ENCODE measurements around the gene TMEM259. TPM values are rescaled to one million over a fixed set of nuclear protein-coding genes. Genes with fewer than 3 reads are reported as not detected.

Gene TMEM259
- total RNA-seq, 2 donors from 2014 or later: 183 to 267 TPM

DNA sequence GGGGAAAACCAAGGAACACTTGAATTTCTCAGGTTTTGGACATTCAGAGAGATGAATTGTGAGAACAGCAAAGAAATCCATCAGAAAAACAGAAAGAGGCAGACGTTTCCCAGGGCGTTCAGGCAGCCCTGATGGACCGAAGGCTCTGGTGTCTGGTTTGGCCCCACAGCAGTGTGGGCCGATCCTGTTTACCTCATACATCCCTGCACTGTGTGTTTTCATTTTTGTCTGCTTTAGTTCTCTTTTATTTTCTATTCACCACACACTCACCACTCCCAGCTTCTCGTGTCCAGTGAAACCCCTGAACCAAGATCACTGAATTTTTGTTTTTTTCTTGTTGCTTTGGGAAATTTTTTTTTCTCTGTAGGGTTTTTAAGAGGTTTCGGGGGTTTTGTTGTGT, 48.6 kb downstream of the TMEM259 start:
- Histone ChIP-seq H3K27ac (no peak overlapping the region), H3K9me3 (peaks cover 4% of the 10 kb centered on the region), H3K36me3 (peaks cover 14% of the 10 kb centered on the region), H3K27me3 (replicated peaks; ENCODE audit: insufficient read depth) (no peaks in the 10 kb centered on the region), H3K4me1 (ENCODE audit: control insufficient read depth in 1 of 2, low read depth in 2 of 2) (no peaks in the 10 kb centered on the region), H3K4me3 (no peak overlapping the region)
- DNase-seq (ENCODE audit: low spot score) (no peak), ATAC-seq (ENCODE audit: insufficient number of reproducible peaks, low FRiP score, low read depth) (no peak)
- TF ChIP-seq, protein P1, sequence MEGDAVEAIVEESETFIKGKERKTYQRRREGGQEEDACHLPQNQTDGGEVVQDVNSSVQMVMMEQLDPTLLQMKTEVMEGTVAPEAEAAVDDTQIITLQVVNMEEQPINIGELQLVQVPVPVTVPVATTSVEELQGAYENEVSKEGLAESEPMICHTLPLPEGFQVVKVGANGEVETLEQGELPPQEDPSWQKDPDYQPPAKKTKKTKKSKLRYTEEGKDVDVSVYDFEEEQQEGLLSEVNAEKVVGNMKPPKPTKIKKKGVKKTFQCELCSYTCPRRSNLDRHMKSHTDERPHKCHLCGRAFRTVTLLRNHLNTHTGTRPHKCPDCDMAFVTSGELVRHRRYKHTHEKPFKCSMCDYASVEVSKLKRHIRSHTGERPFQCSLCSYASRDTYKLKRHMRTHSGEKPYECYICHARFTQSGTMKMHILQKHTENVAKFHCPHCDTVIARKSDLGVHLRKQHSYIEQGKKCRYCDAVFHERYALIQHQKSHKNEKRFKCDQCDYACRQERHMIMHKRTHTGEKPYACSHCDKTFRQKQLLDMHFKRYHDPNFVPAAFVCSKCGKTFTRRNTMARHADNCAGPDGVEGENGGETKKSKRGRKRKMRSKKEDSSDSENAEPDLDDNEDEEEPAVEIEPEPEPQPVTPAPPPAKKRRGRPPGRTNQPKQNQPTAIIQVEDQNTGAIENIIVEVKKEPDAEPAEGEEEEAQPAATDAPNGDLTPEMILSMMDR (IDR thresholded peaks at IDR 0.05): no peak

DNA sequence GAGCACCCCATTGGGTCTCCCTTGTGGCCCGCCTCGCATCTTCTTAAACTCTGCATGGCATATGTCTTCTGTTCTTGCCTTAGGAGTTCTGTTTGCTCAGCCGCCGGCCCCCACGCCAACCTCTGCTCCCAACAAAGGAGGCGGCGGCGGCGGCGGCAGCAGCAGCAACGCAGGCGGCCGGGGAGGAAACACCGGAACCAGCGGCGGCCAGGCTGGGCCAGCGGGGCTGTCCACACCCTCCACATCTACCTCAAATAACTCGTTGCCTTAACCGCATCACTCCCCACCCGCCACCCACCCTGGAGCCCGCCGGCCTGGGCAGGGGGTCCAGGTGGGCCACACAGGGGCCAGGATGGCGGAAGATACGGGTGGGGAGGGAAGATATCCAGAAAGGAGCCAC, 49.1 kb downstream of the TMEM259 start:
- peaks cover 4% of the 10 kb centered on the region for H3K9me3 ChIP-seq
- peaks cover 14% of the 10 kb centered on the region for H3K36me3 ChIP-seq
- no peak for ATAC-seq (ENCODE audit: insufficient number of reproducible peaks, low FRiP score, low read depth)
- no peak for DNase-seq (ENCODE audit: low spot score)
- H3K27ac ChIP-seq: no peak overlapping the region
- no peaks in the 10 kb centered on the region for H3K4me1 ChIP-seq (ENCODE audit: control insufficient read depth in 1 of 2, low read depth in 2 of 2)
- H3K27me3 ChIP-seq (replicated peaks; ENCODE audit: insufficient read depth): no peaks in the 10 kb centered on the region
- TF ChIP-seq, protein P1 (IDR thresholded peaks at IDR 0.05): no peak
- no peak overlapping the region for H3K4me3 ChIP-seq

DNA sequence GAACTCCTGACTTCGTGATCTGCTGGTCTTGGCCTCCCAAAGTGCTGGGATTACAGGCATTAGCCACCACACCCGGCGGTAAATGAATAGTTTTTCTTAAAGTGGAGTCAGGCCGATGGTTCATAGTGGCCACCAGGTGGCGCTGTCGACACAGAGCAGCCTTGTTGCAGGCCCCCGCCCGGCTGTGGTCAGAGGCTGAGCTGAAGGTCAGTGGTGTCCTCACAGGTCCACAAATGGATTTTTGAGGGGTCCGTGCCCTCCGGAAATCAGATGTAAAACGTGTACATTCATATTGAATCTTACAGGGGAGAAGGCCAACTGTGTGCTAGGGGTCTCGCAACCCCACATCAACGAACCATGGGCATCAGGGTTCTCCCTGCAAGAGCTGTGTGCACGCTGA, 50.2 kb downstream of the TMEM259 start:
- Histone ChIP-seq H3K4me1 (ENCODE audit: control insufficient read depth in 1 of 2, low read depth in 2 of 2) (no peaks in the 10 kb centered on the region), H3K4me3 (no peak overlapping the region), H3K27ac (no peak overlapping the region), H3K9me3 (peaks cover 4% of the 10 kb centered on the region), H3K27me3 (replicated peaks; ENCODE audit: insufficient read depth) (no peaks in the 10 kb centered on the region), H3K36me3 (peaks cover 14% of the 10 kb centered on the region)
- DNase-seq (ENCODE audit: low spot score) (no peak), ATAC-seq (ENCODE audit: insufficient number of reproducible peaks, low FRiP score, low read depth) (no peak)
- TF ChIP-seq, protein P1 (IDR thresholded peaks at IDR 0.05): peak; percentile 29

DNA sequence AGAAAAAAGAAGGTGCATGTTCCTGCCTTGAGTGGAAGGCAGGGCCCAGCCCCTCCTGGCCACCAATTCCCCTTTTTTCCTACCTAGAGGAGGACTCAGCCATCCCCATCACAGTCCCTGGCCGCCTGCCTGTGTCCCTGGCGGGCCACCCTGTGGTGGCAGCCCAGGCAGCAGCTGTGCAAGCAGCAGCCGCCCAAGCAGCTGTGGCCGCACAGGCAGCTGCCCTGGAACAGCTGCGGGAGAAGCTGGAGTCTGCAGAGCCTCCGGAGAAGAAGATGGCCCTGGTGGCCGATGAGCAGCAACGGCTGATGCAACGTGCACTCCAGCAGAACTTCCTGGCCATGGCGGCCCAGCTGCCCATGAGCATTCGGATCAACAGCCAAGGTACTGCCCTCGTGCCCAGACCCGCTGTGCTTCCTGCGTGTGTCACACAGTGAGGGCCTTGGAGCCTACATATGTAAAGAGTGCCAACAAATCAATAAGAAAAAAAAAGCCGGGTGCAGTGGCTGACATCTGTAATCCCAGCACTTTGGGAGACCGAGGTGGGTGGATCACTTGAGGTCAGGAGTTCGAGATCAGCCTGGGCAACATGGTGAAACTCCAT, 54.3 kb downstream of the TMEM259 start:
- ATAC-seq (ENCODE audit: insufficient number of reproducible peaks, low FRiP score, low read depth): no peak
- H3K36me3 ChIP-seq: peaks cover 12% of the 10 kb centered on the region
- H3K27ac ChIP-seq: no peak overlapping the region
- H3K4me3 ChIP-seq: no peak overlapping the region
- no peak for DNase-seq (ENCODE audit: low spot score)
- H3K4me1 ChIP-seq (ENCODE audit: control insufficient read depth in 1 of 2, low read depth in 2 of 2): no peaks in the 10 kb centered on the region
- no peaks in the 10 kb centered on the region for H3K27me3 ChIP-seq (replicated peaks; ENCODE audit: insufficient read depth)
- TF ChIP-seq, protein P1 (IDR thresholded peaks at IDR 0.05): no peak
- H3K9me3 ChIP-seq: peaks cover 4% of the 10 kb centered on the region

DNA sequence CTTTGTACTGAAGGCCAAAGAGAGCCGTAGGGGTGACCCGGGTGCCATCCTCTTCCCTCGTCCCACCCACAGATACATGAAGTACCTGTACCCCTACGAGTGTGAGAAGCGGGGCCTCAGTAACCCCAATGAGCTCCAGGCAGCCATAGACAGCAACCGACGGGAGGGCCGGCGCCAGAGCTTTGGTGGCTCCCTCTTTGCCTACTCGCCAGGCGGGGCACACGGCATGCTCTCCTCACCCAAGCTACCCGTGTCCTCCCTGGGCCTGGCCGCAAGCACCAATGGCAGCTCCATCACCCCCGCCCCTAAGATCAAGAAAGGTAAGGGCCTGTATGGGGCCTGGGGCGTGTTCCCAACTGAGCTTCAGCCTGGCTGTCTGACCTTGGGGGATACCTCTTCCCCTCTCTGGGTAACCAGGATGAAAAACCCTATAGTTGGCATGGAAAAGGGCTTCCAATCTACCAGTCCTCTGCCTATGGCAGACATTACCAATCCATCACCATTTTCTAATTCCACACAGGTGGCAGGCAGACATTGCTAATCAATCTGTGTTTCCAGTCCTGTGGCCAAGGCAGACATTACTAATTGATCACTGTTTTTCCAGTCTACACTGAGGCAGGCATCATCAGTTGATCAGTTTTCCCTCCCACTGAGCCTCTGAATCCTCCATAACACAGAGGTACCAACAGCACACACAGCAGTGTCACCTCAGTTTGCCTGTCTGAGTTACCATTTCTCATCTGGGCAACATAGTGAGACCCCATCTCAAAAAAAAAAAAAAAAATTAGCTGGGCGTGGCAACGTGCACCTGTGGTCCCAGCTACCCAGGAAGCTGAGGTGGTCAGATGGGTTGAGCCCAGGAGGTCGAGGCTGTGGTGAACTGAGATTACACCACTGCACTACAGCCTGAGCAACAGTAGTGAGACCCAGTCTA, 55.9 kb downstream of the TMEM259 start:
- Histone ChIP-seq H3K27me3 (replicated peaks; ENCODE audit: insufficient read depth) (no peaks in the 10 kb centered on the region), H3K27ac (no peak overlapping the region), H3K4me1 (ENCODE audit: control insufficient read depth in 1 of 2, low read depth in 2 of 2) (no peaks in the 10 kb centered on the region), H3K9me3 (no peaks in the 10 kb centered on the region), H3K4me3 (no peak overlapping the region), H3K36me3 (peaks cover 4% of the 10 kb centered on the region)
- TF ChIP-seq, protein P1 (IDR thresholded peaks at IDR 0.05): no peak
- ATAC-seq (ENCODE audit: insufficient number of reproducible peaks, low FRiP score, low read depth) (no peak), DNase-seq (ENCODE audit: low spot score) (no peak)

Data from thoracic aorta (tissue), 2 donors.